SU-DHL-6 (cell line): ENCODE data around the gene CLK2.
"Not testable (repeated sequence)": the region's sequence is repeated elsewhere in the genome, so short reads cannot be mapped to it uniquely, and the experiment has no call there.

Experiments used
- H2AFZ ChIP-seq: fragments of 200-600 bp; sonication (generic); 2 replicates; pipeline ENCODE4 v1.6.1; 2014; ENCODE audit warnings: low read depth, mild to moderate bottlenecking, moderate library complexity, mixed read lengths, antibody characterized with exemption, low read length; ENCODE audit not compliant: severe bottlenecking
- H3F3A ChIP-seq: fragments of 200-600 bp; shearing (Covaris generic); 2 replicates; pipeline ENCODE4 v1.6.0; 2016; ENCODE audit warnings: antibody characterized with exemption, mild to moderate bottlenecking; ENCODE audit not compliant: insufficient read depth
- H3K27ac ChIP-seq: fragments of 200-600 bp; sonication (generic); 2 replicates; pipeline ENCODE4 v1.5.1; 2016; ENCODE audit warnings: low read depth, mild to moderate bottlenecking, low read length, moderate library complexity, mixed read lengths
- H3K27me3 ChIP-seq: fragments of 200-600 bp; sonication (generic), shearing (Covaris generic); 2 replicates; pipeline ENCODE4 v1.6.0; 2014; ENCODE audit warnings: mild to moderate bottlenecking, low read length
- H3K36me3 ChIP-seq: fragments of 200-600 bp; sonication (generic); 2 replicates; pipeline ENCODE4 v1.6.1; 2014; ENCODE audit warnings: mild to moderate bottlenecking, low read length, mixed read lengths
- H3K4me2 ChIP-seq: fragments of 300-600, 200-600 bp; shearing (Covaris generic), sonication (generic); 2 replicates; pipeline ENCODE4 v1.6.0; 2014; ENCODE audit warnings: low read length, low read depth, mild to moderate bottlenecking; ENCODE audit not compliant: poor library complexity, severe bottlenecking
- H3K4me3 ChIP-seq: fragments of 200-600 bp; sonication (generic); 2 replicates; pipeline ENCODE4 v1.5.1; 2014; ENCODE audit warnings: antibody characterized with exemption, low read length, mild to moderate bottlenecking, mixed read lengths; ENCODE audit not compliant: insufficient read depth, poor library complexity, severe bottlenecking
- H3K79me2 ChIP-seq: fragments of 200-600 bp; sonication (generic); 2 replicates; pipeline ENCODE4 v1.6.1; 2014; ENCODE audit warnings: mild to moderate bottlenecking, low read length, moderate library complexity; ENCODE audit not compliant: insufficient read depth
- H3K9ac ChIP-seq: fragments of 200-600 bp; sonication (generic); 2 replicates; pipeline ENCODE4 v1.7.0; 2014; ENCODE audit warnings: mild to moderate bottlenecking, low read length
- H3K9me2 ChIP-seq: fragments of 200-600 bp; sonication (generic); replicated peaks from 2 replicates; pipeline ENCODE4 v1.6.1; 2014; ENCODE audit warnings: low read length; ENCODE audit not compliant: insufficient read depth
- H3K9me3 ChIP-seq: fragments of 200-600 bp; sonication (generic); 2 replicates; pipeline ENCODE4 v1.6.1; 2014; ENCODE audit warnings: low read length, mixed read lengths; ENCODE audit not compliant: insufficient read depth
- H4K20me1 ChIP-seq: fragments of 200-600 bp; sonication (generic); 2 replicates; pipeline ENCODE4 v1.6.1; 2014; ENCODE audit warnings: low read depth, mild to moderate bottlenecking, antibody characterized with exemption, low read length, moderate library complexity, mixed read lengths
- EZH2phosphoT487 ChIP-seq: fragments of 200-600 bp; sonication (generic), shearing (Covaris generic); conservative IDR thresholded peaks from 2 replicates; pipeline ENCODE4 v1.6.1; 2018; ENCODE audit warnings: mild to moderate bottlenecking, antibody characterized with exemption, low read length, moderate library complexity, mixed read lengths
- TF ChIP-seq, protein P1 (sequence below): fragments of 200-600 bp; sonication (generic); IDR thresholded peaks from one replicate; pipeline ENCODE4 v1.5.1; 2017; ENCODE audit warnings: antibody characterized with exemption, mild to moderate bottlenecking, low read length, moderate library complexity; ENCODE audit not compliant: insufficient read depth, poor library complexity, severe bottlenecking

The CLK2 gene

DNA sequence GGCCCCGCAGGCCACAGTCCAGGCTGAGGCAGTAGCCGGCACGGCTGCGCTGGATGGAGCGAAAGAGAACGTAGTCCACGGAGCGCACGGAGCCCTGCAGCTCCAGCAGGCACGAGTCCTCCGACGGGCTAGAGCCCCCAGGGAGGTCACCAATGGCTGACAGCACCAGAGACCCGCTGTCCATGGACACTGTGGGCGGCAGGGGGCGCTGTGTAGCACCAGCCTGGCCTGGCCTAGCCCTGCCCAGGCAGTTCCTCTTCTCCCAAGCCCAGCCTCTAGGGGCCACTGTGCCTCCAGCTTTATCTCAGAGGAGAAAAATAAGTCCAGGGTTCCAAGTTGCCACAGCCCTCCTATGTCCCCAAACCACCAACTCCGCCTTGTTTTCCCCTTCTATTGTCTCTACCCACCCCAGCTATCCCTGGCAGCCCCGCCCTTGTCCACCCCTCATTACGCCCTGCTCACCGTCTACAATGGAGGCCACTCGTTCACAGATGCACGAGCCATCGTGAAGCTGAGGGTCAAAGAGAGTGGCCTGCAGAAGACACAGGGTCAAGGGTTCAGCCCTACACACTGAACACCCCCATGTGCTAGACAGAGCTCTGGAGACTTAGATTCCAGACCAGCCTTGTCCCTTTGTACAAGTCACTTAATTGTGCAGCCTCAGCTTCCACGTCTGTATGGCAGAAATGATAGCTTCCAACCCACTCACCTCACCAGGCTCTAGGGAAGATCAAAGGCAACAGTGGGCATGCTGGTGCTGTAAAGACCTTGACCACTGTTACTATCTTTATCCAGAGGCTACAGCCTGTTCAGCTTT, 22.5 kb downstream of the CLK2 start:
- no peak for TF ChIP-seq EZH2phosphoT487
- TF ChIP-seq, protein P1, sequence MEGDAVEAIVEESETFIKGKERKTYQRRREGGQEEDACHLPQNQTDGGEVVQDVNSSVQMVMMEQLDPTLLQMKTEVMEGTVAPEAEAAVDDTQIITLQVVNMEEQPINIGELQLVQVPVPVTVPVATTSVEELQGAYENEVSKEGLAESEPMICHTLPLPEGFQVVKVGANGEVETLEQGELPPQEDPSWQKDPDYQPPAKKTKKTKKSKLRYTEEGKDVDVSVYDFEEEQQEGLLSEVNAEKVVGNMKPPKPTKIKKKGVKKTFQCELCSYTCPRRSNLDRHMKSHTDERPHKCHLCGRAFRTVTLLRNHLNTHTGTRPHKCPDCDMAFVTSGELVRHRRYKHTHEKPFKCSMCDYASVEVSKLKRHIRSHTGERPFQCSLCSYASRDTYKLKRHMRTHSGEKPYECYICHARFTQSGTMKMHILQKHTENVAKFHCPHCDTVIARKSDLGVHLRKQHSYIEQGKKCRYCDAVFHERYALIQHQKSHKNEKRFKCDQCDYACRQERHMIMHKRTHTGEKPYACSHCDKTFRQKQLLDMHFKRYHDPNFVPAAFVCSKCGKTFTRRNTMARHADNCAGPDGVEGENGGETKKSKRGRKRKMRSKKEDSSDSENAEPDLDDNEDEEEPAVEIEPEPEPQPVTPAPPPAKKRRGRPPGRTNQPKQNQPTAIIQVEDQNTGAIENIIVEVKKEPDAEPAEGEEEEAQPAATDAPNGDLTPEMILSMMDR, result peak; percentile 99
- H4K20me1 ChIP-seq, result no peaks in the 10 kb centered on the region
- peak overlapping the region; percentile 72 for H3K4me2 ChIP-seq
- H3K27ac ChIP-seq, result peak overlapping the region; percentile 85
- peaks cover 27% of the 10 kb centered on the region; the same call in 1 of the 2 replicates for H3F3A ChIP-seq
- no peaks in the 10 kb centered on the region for H3K9me3 ChIP-seq
- no peaks in the 10 kb centered on the region for H3K79me2 ChIP-seq
- H2AFZ ChIP-seq, result peak overlapping the region; percentile 70
- no peaks in the 10 kb centered on the region for H3K9me2 ChIP-seq
- H3K27me3 ChIP-seq, result no peaks in the 10 kb centered on the region
- H3K36me3 ChIP-seq, result no peaks in the 10 kb centered on the region
- peak overlapping the region; percentile 49 for H3K4me3 ChIP-seq
- peak overlapping the region; percentile 56 for H3K9ac ChIP-seq

DNA sequence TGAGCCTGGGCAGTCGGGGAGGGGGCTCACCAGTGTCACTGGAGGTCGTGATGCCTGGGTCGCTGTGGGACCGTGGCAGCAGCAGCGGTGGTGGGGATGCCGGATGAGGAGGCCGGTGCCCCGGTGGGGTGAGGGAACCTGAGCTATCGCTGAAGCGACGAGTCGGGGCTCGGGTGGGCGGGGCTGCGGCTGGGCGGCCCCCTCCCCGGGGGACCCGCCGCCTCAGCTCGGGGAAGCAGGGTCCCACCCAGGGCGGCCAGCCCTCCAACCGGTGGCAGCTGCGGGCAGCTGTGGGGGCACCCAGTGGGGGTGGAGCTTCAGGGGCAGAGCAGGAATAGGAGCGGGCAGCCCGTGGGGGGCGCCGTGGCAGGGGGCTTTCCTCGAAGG, 23.1 kb downstream of the CLK2 start:
- Histone ChIP-seq H3K9me3 (no peaks in the 10 kb centered on the region), H2AFZ (peak overlapping the region; percentile 57), H3K4me3 (peak overlapping the region; percentile 49), H3K9me2 (no peaks in the 10 kb centered on the region), H3K4me2 (peak overlapping the region; percentile 72), H3K36me3 (no peaks in the 10 kb centered on the region), H3F3A (peaks cover 28% of the 10 kb centered on the region; the same call in 1 of the 2 replicates), H3K27me3 (no peaks in the 10 kb centered on the region), H3K79me2 (no peaks in the 10 kb centered on the region), H4K20me1 (no peaks in the 10 kb centered on the region), H3K27ac (peak overlapping the region; percentile 85), H3K9ac (peak overlapping the region; percentile 56)
- TF ChIP-seq, protein P1, result no peak
- no peak for TF ChIP-seq EZH2phosphoT487

DNA sequence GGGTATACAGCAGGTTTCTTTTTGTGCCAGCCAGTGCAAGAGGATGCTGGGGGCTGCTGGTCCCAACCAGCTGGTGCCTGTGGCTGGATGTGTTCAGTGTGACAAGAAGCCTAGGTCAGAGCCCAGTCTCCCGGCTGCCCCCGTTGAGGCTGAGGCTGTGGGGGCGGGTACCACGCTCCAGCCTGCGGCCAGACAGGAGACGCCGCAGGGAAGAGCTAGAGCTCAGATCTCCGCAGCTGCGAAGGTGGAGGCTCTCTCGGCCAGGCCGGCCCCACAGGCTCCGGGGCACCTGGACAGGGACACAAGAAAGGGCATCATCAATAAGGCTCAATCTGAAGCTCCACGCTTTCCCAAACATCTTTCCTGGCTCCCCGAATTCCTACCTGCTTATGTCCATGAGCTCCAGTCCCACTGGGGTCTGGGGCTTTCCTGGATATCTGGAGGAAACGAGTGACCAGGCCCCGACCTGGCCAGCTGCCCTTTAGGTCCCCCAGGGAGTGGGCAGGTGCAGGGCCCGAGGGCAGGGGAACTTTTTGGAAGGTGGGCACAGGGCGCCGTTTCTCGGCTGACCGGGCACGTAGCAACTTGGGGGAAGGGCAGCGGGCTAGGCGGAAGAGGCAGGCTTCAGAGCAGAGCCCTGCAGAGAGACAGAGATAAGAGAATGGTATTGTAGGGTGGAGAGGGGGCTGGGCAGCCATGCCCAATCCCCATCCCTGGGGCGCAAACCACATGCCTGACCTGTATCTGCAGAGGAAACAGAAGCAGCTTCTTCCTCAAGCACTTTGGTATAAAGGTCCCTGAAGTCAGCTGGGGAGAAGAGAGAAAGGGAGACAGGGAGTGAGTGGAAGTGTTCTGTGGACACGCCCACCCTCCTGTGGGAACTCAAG, 25.4 kb downstream of the CLK2 start:
- no peak overlapping the region for H3K9ac ChIP-seq
- H3K27ac ChIP-seq, result no peak overlapping the region
- H3K4me2 ChIP-seq, result no peak overlapping the region
- H4K20me1 ChIP-seq, result no peaks in the 10 kb centered on the region
- TF ChIP-seq EZH2phosphoT487, result no peak
- TF ChIP-seq, protein P1, result no peak
- H2AFZ ChIP-seq, result no peak overlapping the region
- H3K27me3 ChIP-seq, result no peaks in the 10 kb centered on the region
- no peaks in the 10 kb centered on the region for H3K9me2 ChIP-seq
- peaks cover 28% of the 10 kb centered on the region; the same call in 1 of the 2 replicates for H3F3A ChIP-seq
- H3K9me3 ChIP-seq, result no peaks in the 10 kb centered on the region
- peaks cover 12% of the 10 kb centered on the region; the same call in 1 of the 2 replicates for H3K79me2 ChIP-seq
- no peaks in the 10 kb centered on the region for H3K36me3 ChIP-seq
- H3K4me3 ChIP-seq, result no peak overlapping the region

DNA sequence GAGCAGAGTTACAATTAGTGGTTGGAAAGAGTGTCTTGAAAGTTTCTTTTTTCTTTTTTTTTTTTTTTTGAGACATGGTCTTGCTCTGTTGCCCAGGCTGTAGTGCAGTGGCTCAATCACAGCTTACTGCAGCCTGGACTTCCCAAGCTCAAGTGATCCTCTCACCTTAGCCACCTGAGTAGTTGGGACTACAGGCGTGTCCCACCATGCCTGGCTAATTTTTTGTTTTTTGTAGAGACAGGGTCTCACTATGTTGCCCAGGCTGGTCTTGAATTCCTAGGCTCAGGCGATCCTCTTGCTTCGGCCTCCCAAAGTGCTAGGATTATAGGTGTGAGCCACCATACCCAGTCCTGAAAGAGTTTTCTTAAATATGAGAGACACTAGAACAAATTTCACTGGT, 26.5 kb downstream of the CLK2 start:
- not testable (repeated sequence) for H3K27ac ChIP-seq, H3K4me2 ChIP-seq, H3K9me3 ChIP-seq, H3K9ac ChIP-seq, H3K9me2 ChIP-seq, H2AFZ ChIP-seq, H3K36me3 ChIP-seq, H4K20me1 ChIP-seq, H3K4me3 ChIP-seq, H3K27me3 ChIP-seq
- H3K79me2 ChIP-seq, result peaks cover 13% of the 10 kb centered on the region; the same call in 1 of the 2 replicates
- peaks cover 33% of the 10 kb centered on the region for H3F3A ChIP-seq
